Fibroblast of the aortic adventitia (primary cell): Measurements from ENCODE around the gene PDE1C. TPM values are rescaled to one million over a fixed set of nuclear protein-coding genes. Genes with fewer than 3 reads are reported as not detected.
A peak's percentile ranks its signal among the peaks of the same experiment; 100 is the strongest.

Source experiments
- DNase-seq: peaks from one replicate; pipeline ENCODE4 v3.0.0-alpha.2; 2010; ENCODE audit warnings: low read depth
- H3K4me3 ChIP-seq: 2 replicates; pipeline ENCODE4 v1.5.1; 2011; ENCODE audit warnings: low read depth, mild to moderate bottlenecking, control low read depth, low read length, moderate library complexity
- CTCF ChIP-seq: IDR thresholded peaks from 2 replicates; pipeline ENCODE4 v1.5.1; 2011; ENCODE audit warnings: mild to moderate bottlenecking, low read length, control low read depth, inconsistent platforms; ENCODE audit not compliant: insufficient read depth
- total RNA-seq: library from RNA; depleted of rRNA; stranded (reverse); fragments of >200 nt; gene quantifications from 2 replicates; pipeline ENCODE4 v1.2.3, GENCODE V29; 2012; ENCODE audit warnings: low replicate concordance

The PDE1C gene
- total RNA-seq, 1 donor: 7.4 TPM

GRCh38 chr7:32070051-32070405, 179 bp downstream of the PDE1C start:
- H3K4me3 ChIP-seq: peak overlapping the region; percentile 60
- DNase-seq: no peak
- TF ChIP-seq CTCF: no peak

- peak overlapping the region; percentile 18 for H3K4me3 ChIP-seq
- DNase-seq: no peak
- TF ChIP-seq CTCF: no peak
Measured at GRCh38 chr7:32069116-32069650, 1.0 kb downstream of the PDE1C start.

GRCh38 chr7:32068411-32069101, 1.7 kb downstream of the PDE1C start:
- H3K4me3 ChIP-seq: no peak overlapping the region
- TF ChIP-seq CTCF: no peak
- no peak for DNase-seq

- peak; percentile 26 for DNase-seq
- H3K4me3 ChIP-seq: no peak overlapping the region
- TF ChIP-seq CTCF: no peak
Measured at GRCh38 chr7:32066441-32066840, 3.8 kb downstream of the PDE1C start.

- no peak for DNase-seq
- TF ChIP-seq CTCF: no peak
- no peak overlapping the region for H3K4me3 ChIP-seq
Measured at GRCh38 chr7:32063614-32064013, 6.6 kb downstream of the PDE1C start.

- peak; percentile 38 for TF ChIP-seq CTCF
- no peak overlapping the region for H3K4me3 ChIP-seq
- DNase-seq: peak; percentile 16
Measured at GRCh38 chr7:32062150-32062549, 8.1 kb downstream of the PDE1C start.

GRCh38 chr7:32061346-32061745, 8.9 kb downstream of the PDE1C start:
- no peak for DNase-seq
- TF ChIP-seq CTCF: no peak
- no peak overlapping the region for H3K4me3 ChIP-seq
